CD4-positive, alpha-beta T cell (primary cell): ENCODE data around the gene FAM131A. TPM values are rescaled to one million over a fixed set of nuclear protein-coding genes. Genes with fewer than 3 reads are reported as not detected.

ENCODE experiments used
- ATAC-seq: fragments of 200-7000 bp; cut with Tn5 transposase; one replicate; pipeline ENCODE4 v1.10.0; 2022; ENCODE audit warnings: mild to moderate bottlenecking; ENCODE audit not compliant: poor library complexity
- CTCF ChIA-PET: fragments of 350-600 bp; sonication (Branson Sonifier 250); formaldehyde crosslinking; loops from one replicate; lab custom pipeline; 2021; ENCODE audit warnings: antibody characterized with exemption, inconsistent platforms; lab: Charles Lee
- POLR2A ChIA-PET: fragments of 350-600 bp; sonication (Branson Sonifier 250); formaldehyde crosslinking; loops from one replicate; lab custom pipeline; 2021; ENCODE audit warnings: antibody characterized with exemption, inconsistent platforms; lab: Charles Lee
- DNase-seq, 14 experiments: peaks; one replicate each; pipeline ENCODE4 v3.0.0-alpha.2; 2013 to 2020; ENCODE audit warnings: mixed read lengths in 2 of 14
- H3K27ac ChIP-seq, 2 donors: one replicate each; pipeline versions ENCODE4 v1.5.1 to v1.7.0; 2013; ENCODE audit warnings: low read length in 2 of 2, low read depth in 1 of 2, mild to moderate bottlenecking in 1 of 2
- H3K27me3 ChIP-seq, 2 experiments: 1 replicate in 1 of 2; 2 replicates in 1 of 2; pipeline versions ENCODE4 v1.6.1 to v1.7.0; 2013; ENCODE audit warnings: low read length in 2 of 2, control low read depth in 1 of 2, mild to moderate bottlenecking in 1 of 2, moderate library complexity in 1 of 2; ENCODE audit not compliant: insufficient read depth in 2 of 2, control insufficient read depth in 1 of 2
- H3K36me3 ChIP-seq: one replicate; pipeline ENCODE4 v1.6.1; 2013; ENCODE audit warnings: low read length, control low read depth; ENCODE audit not compliant: insufficient read depth
- H3K4me1 ChIP-seq: one replicate; pipeline ENCODE4 v1.6.1; 2013; ENCODE audit warnings: low read length, control low read depth; ENCODE audit not compliant: insufficient read depth
- H3K4me3 ChIP-seq: one replicate; pipeline ENCODE4 v1.5.1; 2013; ENCODE audit warnings: mild to moderate bottlenecking, low read length, moderate library complexity
- H3K9me3 ChIP-seq, 2 experiments: 1 replicate in 1 of 2; 2 replicates in 1 of 2; pipeline versions ENCODE4 v1.6.1 to v1.7.0; 2013; ENCODE audit warnings: low read length in 2 of 2, mild to moderate bottlenecking in 2 of 2, control low read depth in 1 of 2, moderate library complexity in 1 of 2; ENCODE audit not compliant: control insufficient read depth in 1 of 2, insufficient read depth in 1 of 2
- H3K27ac Mint-ChIP-seq: one replicate; pipeline ENCODE4 v1.8.0; 2020; ENCODE audit warnings: mixed read lengths
- H3K27me3 Mint-ChIP-seq: one replicate; pipeline ENCODE4 v1.8.0; 2021; ENCODE audit warnings: mixed read lengths
- H3K36me3 Mint-ChIP-seq: one replicate; pipeline ENCODE4 v1.8.0; 2021; ENCODE audit warnings: low read depth, mixed read lengths
- H3K4me1 Mint-ChIP-seq: one replicate; pipeline ENCODE4 v1.8.0; 2021; ENCODE audit warnings: low read depth, mixed read lengths
- H3K4me3 Mint-ChIP-seq: one replicate; pipeline ENCODE4 v1.8.0; 2020; ENCODE audit warnings: mild to moderate bottlenecking, mixed read lengths
- H3K9me3 Mint-ChIP-seq: one replicate; pipeline ENCODE4 v1.8.0; 2020; ENCODE audit warnings: mixed read lengths
- CTCF ChIP-seq: fragments of 200-600 bp; IDR thresholded peaks from one replicate; pipeline ENCODE4 v1.8.0; 2022; ENCODE audit warnings: antibody characterized with exemption, mild to moderate bottlenecking
- intact Hi-C, 2 experiments: fragments of 100-400 bp; cut with DNase I in 1 of 2; cut with micrococcal nuclease in 1 of 2; formaldehyde crosslinking; loops; one replicate each; pipeline versions ENCODE4 v1.15.1 to v1.9.0; 2023 to 2025; cut with DNase I, micrococcal nuclease
- total RNA-seq, 174 experiments: library from RNA in 2 of 174; stranded (reverse) in 2 of 174; gene quantifications; one replicate each; pipeline ENCODE4 v1.2.3 and lab custom pipeline; 2021 to 2026

Gene FAM131A
- total RNA-seq, 2 experiments from 2014 or later: 10.4 to 11.0 TPM

GRCh38 chr3:184362668-184363546 is 25.5 kb downstream of the FAM131A start:
- Mint-ChIP-seq H3K27me3 (no peaks in the 10 kb centered on the region), H3K4me1 (peaks cover 26% of the 10 kb centered on the region), H3K4me3 (peak overlapping the region; percentile 100), H3K36me3 (peaks cover 47% of the 10 kb centered on the region), H3K27ac (peak overlapping the region; percentile 97), H3K9me3 (no peaks in the 10 kb centered on the region)
- Histone ChIP-seq H3K4me1 (peaks cover 37% of the 10 kb centered on the region), H3K9me3 (no peaks in the 10 kb centered on the region), H3K36me3 (peaks cover 4% of the 10 kb centered on the region), H3K4me3 (peak overlapping the region; percentile 94), H3K27ac (peak overlapping the region; percentile 71 to 80), H3K27me3 (no peaks in the 10 kb centered on the region)
- ATAC-seq (peak; percentile 72), DNase-seq (peak; percentile 81 to 98 (median 90))
- TF ChIP-seq CTCF: peak; percentile 48
- POLR2A ChIA-PET: interaction anchor here (0.8 to 1.8 kb wide), 6 partner anchors 9 to 162 kb away, joined by 3 to 5 read pairs (median 3); no protein-coding TSS in a partner anchor
- CTCF ChIA-PET: interaction anchor here (0.7 to 2.6 kb wide), 3 partner anchors 9 to 151 kb away, joined by 3 to 8 read pairs (median 3); no protein-coding TSS in a partner anchor
- intact Hi-C loops: loop anchor here in 1 of 2 experiments (2.0 to 10.0 kb wide), 4 partner anchors 64 to 468 kb away; partner anchors contain the start of genes ABCF3, ALG3, EEF1AKMT4 and PSMD2

- no peak overlapping the region for H3K4me3 Mint-ChIP-seq
Observed at GRCh38 chr3:184366619-184367289, 29.4 kb downstream of the FAM131A start.

More at GRCh38 chr3:184366619-184367289, 29.4 kb downstream of the FAM131A start:
- H3K4me3 ChIP-seq: no peak overlapping the region
- H3K27ac ChIP-seq: no peak overlapping the region
- CTCF ChIA-PET: no interaction called here
- ATAC-seq (no peak), DNase-seq (no peak)
- H3K27me3 ChIP-seq: no peaks in the 10 kb centered on the region
- Mint-ChIP-seq H3K4me1 (peaks cover 31% of the 10 kb centered on the region), H3K27ac (no peak overlapping the region), H3K36me3 (peaks cover 59% of the 10 kb centered on the region), H3K27me3 (no peaks in the 10 kb centered on the region), H3K9me3 (no peaks in the 10 kb centered on the region)
- no peak for TF ChIP-seq CTCF
- H3K4me1 ChIP-seq: peaks cover 31% of the 10 kb centered on the region
- H3K36me3 ChIP-seq: peaks cover 21% of the 10 kb centered on the region
- intact Hi-C loops: loop anchor here in 1 of 2 experiments (10.0 kb wide), 1 partner anchor 472 kb away; no protein-coding TSS in a partner anchor
- no peaks in the 10 kb centered on the region for H3K9me3 ChIP-seq
- POLR2A ChIA-PET: interaction anchor here (1.2 kb wide), 1 partner anchor 51 kb away, joined by 4 read pairs; no protein-coding TSS in a partner anchor
